GM12878 (cell line): ENCODE measurements around the gene NPAS3. TPM values are rescaled to one million over a fixed set of nuclear protein-coding genes. Genes with fewer than 3 reads are reported as not detected.

ENCODE experiments used
- ATAC-seq: fragments of 200-7000 bp; cut with Tn5 transposase; 3 replicates; pipeline ENCODE4 v1.9.1; 2020; ENCODE audit warnings: mild to moderate bottlenecking, moderate library complexity
- BruUV-seq: library from RNA; stranded (reverse); fragments of 400-500 nt; replicated peaks from 2 replicates; lab custom pipeline; 2021; lab: Mats Ljungman, UMichigan
- CTCF ChIA-PET: fragments of 300-600 bp; sonication (Branson Sonifier 250); formaldehyde crosslinking; extraction: SDS; loops from one replicate; lab custom pipeline; 2021; ENCODE audit warnings: inconsistent platforms; lab: Yijun Ruan, JAX
- POLR2A ChIA-PET: fragments of 350-600 bp; formaldehyde crosslinking; extraction: SDS; loops from one replicate; lab custom pipeline; 2021; ENCODE audit warnings: inconsistent platforms; lab: Charles Lee
- RAD21 ChIA-PET: fragments of 300-600 bp; sonication (Branson Sonifier 250); formaldehyde crosslinking; loops from one replicate; lab custom pipeline; 2023; ENCODE audit warnings: antibody characterized with exemption; ENCODE audit not compliant: unreplicated experiment; lab: Charles Lee
- SMC1A ChIA-PET: fragments of 300-600 bp; sonication (Branson Sonifier 250); formaldehyde crosslinking; loops from one replicate; lab custom pipeline; 2023; ENCODE audit not compliant: unreplicated experiment, uncharacterized antibody; lab: Charles Lee
- DNase-seq: peaks from one replicate; pipeline ENCODE4 v3.0.0-alpha.2; 2011; ENCODE audit warnings: low read depth, low spot score
- FAIRE-seq: peaks from 3 replicates; lab custom pipeline; 2011; peaks lifted over from hg19 to GRCh38; lab: Jason Lieb, UNC
- H2AFZ ChIP-seq: 2 replicates; pipeline ENCODE4 v1.6.0; 2011; ENCODE audit warnings: low read depth, low read length, control low read depth; ENCODE audit not compliant: control insufficient read depth
- H3K27ac ChIP-seq: 2 replicates; pipeline ENCODE4 v1.5.1; 2011; ENCODE audit warnings: control low read depth; ENCODE audit not compliant: control insufficient read depth, insufficient read depth
- H3K27me3 ChIP-seq, 2 experiments: replicated peaks in 1 of 2; 2 replicates each; pipeline versions ENCODE4 v1.6.0 to v1.6.1; 2011; ENCODE audit warnings: low read length in 1 of 2; ENCODE audit not compliant: control insufficient read depth in 2 of 2, insufficient read depth in 2 of 2
- H3K36me3 ChIP-seq, 2 experiments: 2 replicates each; pipeline ENCODE4 v1.5.1; 2011; ENCODE audit warnings: low read length in 1 of 2; ENCODE audit not compliant: control insufficient read depth in 2 of 2, insufficient read depth in 2 of 2
- H3K4me1 ChIP-seq: 2 replicates; pipeline ENCODE4 v1.6.1; 2011; ENCODE audit warnings: mild to moderate bottlenecking, low read length, moderate library complexity, mixed read lengths; ENCODE audit not compliant: control insufficient read depth, insufficient read depth
- H3K4me2 ChIP-seq: 2 replicates; pipeline ENCODE4 v1.6.0; 2011; ENCODE audit warnings: control low read depth; ENCODE audit not compliant: control insufficient read depth, insufficient read depth
- H3K4me3 ChIP-seq: fragments of 200-600 bp; sonication (generic); 2 replicates; pipeline ENCODE4 v1.5.1; 2016
- H3K79me2 ChIP-seq: 2 replicates; pipeline ENCODE4 v1.6.0; 2011; ENCODE audit warnings: low read length; ENCODE audit not compliant: control insufficient read depth, insufficient read depth
- H3K9ac ChIP-seq: 2 replicates; pipeline ENCODE4 v1.8.0; 2011; ENCODE audit warnings: low read length, control low read depth, mixed read lengths; ENCODE audit not compliant: control insufficient read depth, insufficient read depth
- H3K9me3 ChIP-seq: replicated peaks from 3 replicates; pipeline ENCODE4 v1.5.1; 2011; ENCODE audit warnings: mild to moderate bottlenecking, low read length; ENCODE audit not compliant: control insufficient read depth, insufficient read depth
- H4K20me1 ChIP-seq: 2 replicates; pipeline ENCODE4 v1.6.0; 2011; ENCODE audit not compliant: control insufficient read depth, insufficient read depth
- WGBS: methylation state at CpG from one replicate; pipeline ENCODE4 v1.1.6; 2016; ENCODE audit warnings: low lambda C conversion rate; ENCODE audit not compliant: insufficient replicate concordance, insufficient coverage; ENCODE audit errors: missing lambda C conversion rate; 5-methylcytosine and 5-hydroxymethylcytosine counted together
- in situ Hi-C: fragments of 300-500 bp; cut with MboI; formaldehyde crosslinking; loops from 9 replicates; pipeline ENCODE4 v1.14.3; 2018; ENCODE audit warnings: mixed read lengths
- intact Hi-C: fragments of 100-400 bp; cut with micrococcal nuclease; formaldehyde crosslinking; loops from one replicate; pipeline ENCODE4 v1.14.2; 2022; ENCODE audit not compliant: unreplicated experiment
- polyA plus RNA-seq, 11 experiments: library from polyadenylated mRNA; depleted of rRNA in 4 of 11; unstranded in 6 of 11; stranded (reverse) in 5 of 11; fragments of >200 nt; fragmentation: Nextera tagmentation in 4 of 11; fragmentation: Illumina TruSeq in 1 of 11; extraction: Ambion mirVana in 4 of 11; extraction: Trizol in 1 of 11; gene quantifications; 1 replicate in 1 of 11; 2 replicates in 10 of 11; pipeline versions ENCODE4 v1.2.1 to v1.2.3, GENCODE V29; 2011 to 2016; ENCODE audit warnings: inconsistent platforms in 2 of 11, missing spikeins in 2 of 11, low read depth in 1 of 11
- total RNA-seq, 4 experiments: library from RNA; depleted of rRNA in 3 of 4; stranded (reverse); fragments of >200 nt in 3 of 4; fragmentation: Illumina TruSeq in 1 of 4; extraction: Trizol in 1 of 4; gene quantifications; 2 replicates each; pipeline versions ENCODE4 v1.2.1 to v1.2.3, GENCODE V29; 2013 to 2021
- TF ChIP-seq, protein P1 (sequence below): fragments of 150-350 bp; IDR thresholded peaks from 2 replicates; pipeline ENCODE4 v1.6.1; 2016; ENCODE audit warnings: low read depth, low read length

Gene NPAS3
- total and polyA plus RNA-seq, 10 of the 15 experiments (the other 5 are each of a cell fraction or from before 2014, with no cell fraction given) = under 0.01 to 2.7 (median 0.03) TPM; not detected in 6

DNA sequence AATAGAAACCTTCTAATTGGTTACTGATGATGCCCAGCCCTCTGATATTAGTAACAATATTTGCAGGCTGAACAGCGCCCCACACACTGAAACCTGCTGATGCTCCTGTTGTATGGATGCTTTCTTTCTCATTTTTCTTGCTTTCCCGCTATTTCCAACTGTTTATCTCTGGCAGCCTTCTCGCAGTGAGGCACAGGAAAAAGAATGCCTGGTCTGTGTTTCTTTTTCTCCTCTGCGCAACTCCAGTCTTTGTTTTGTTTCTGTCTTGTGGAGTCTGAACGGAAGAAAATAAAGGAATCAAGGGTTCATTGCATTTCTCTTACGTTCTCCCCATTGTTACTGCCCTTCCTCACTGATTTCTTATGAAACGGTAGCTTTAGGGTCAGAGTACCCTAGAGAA lies 561.0 kb downstream of the NPAS3 start:
- intact Hi-C loops = no loop called here
- TF ChIP-seq, protein P1, sequence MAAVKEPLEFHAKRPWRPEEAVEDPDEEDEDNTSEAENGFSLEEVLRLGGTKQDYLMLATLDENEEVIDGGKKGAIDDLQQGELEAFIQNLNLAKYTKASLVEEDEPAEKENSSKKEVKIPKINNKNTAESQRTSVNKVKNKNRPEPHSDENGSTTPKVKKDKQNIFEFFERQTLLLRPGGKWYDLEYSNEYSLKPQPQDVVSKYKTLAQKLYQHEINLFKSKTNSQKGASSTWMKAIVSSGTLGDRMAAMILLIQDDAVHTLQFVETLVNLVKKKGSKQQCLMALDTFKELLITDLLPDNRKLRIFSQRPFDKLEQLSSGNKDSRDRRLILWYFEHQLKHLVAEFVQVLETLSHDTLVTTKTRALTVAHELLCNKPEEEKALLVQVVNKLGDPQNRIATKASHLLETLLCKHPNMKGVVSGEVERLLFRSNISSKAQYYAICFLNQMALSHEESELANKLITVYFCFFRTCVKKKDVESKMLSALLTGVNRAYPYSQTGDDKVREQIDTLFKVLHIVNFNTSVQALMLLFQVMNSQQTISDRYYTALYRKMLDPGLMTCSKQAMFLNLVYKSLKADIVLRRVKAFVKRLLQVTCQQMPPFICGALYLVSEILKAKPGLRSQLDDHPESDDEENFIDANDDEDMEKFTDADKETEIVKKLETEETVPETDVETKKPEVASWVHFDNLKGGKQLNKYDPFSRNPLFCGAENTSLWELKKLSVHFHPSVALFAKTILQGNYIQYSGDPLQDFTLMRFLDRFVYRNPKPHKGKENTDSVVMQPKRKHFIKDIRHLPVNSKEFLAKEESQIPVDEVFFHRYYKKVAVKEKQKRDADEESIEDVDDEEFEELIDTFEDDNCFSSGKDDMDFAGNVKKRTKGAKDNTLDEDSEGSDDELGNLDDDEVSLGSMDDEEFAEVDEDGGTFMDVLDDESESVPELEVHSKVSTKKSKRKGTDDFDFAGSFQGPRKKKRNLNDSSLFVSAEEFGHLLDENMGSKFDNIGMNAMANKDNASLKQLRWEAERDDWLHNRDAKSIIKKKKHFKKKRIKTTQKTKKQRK = no peak
- H3K4me1 ChIP-seq = no peaks in the 10 kb centered on the region
- CTCF ChIA-PET = interaction anchor here (1.1 to 4.1 kb wide), 5 partner anchors 8 to 24 kb away, joined by 3 to 23 read pairs (median 12); no protein-coding TSS in a partner anchor
- H3K4me3 ChIP-seq = no peak overlapping the region
- no peaks in the 10 kb centered on the region for H3K79me2 ChIP-seq
- SMC1A ChIA-PET = interaction anchor here (0.9 to 8.4 kb wide), 7 partner anchors 9 to 233 kb away, joined by 3 to 120 read pairs (median 5); no protein-coding TSS in a partner anchor
- 24% methylated on average over 7 of the region's 7 CpGs for WGBS
- in situ Hi-C loops = no loop called here
- BruUV-seq = no TSS peak
- POLR2A ChIA-PET = interaction anchor here (0.6 to 1.4 kb wide), 3 partner anchors 11 to 15 kb away, joined by 3 to 5 read pairs (median 3); no protein-coding TSS in a partner anchor
- RAD21 ChIA-PET = interaction anchor here (0.6 to 4.7 kb wide), 5 partner anchors 10 to 285 kb away, joined by 4 to 26 read pairs (median 13); no protein-coding TSS in a partner anchor
- no peak overlapping the region for H2AFZ ChIP-seq
- H3K9ac ChIP-seq = no peak overlapping the region
- H3K9me3 ChIP-seq = no peaks in the 10 kb centered on the region
- no peaks in the 10 kb centered on the region; a peak in 1 of 4 replicates for H3K27me3 ChIP-seq
- DNase-seq (no peak), FAIRE-seq (no peak), ATAC-seq (no peak)
- H3K4me2 ChIP-seq = no peak overlapping the region
- no peaks in the 10 kb centered on the region for H4K20me1 ChIP-seq
- H3K27ac ChIP-seq = no peak overlapping the region
- no peaks in the 10 kb centered on the region for H3K36me3 ChIP-seq
